HEK293 (cell line): ENCODE results near the gene MTUS2.

Experiments used
- CTCF ChIP-seq: fragments of 450-650 bp; formaldehyde crosslinking; IDR thresholded peaks from 2 replicates; pipeline ENCODE4 v1.5.1; 2016; ENCODE audit warnings: missing biosample characterization, missing genetic modification characterization
- MEIS1 ChIP-seq: sonication (generic); formaldehyde crosslinking; IDR thresholded peaks from 2 replicates; pipeline ENCODE4 v1.8.1; 2022; ENCODE audit warnings: missing genetic modification reagents, mild to moderate bottlenecking, borderline replicate concordance
- PATZ1 ChIP-seq: fragments of 450-650 bp; formaldehyde crosslinking; IDR thresholded peaks from 2 replicates; pipeline ENCODE4 v1.5.1; 2016; ENCODE audit warnings: missing biosample characterization, missing genetic modification characterization
- RBAK ChIP-seq: fragments of 450-650 bp; formaldehyde crosslinking; IDR thresholded peaks from 2 replicates; pipeline ENCODE4 v1.5.1; 2016; ENCODE audit warnings: missing biosample characterization, missing genetic modification characterization
- REST ChIP-seq: fragments of 450-650 bp; formaldehyde crosslinking; IDR thresholded peaks from 2 replicates; pipeline ENCODE4 v1.5.1; 2016; ENCODE audit warnings: missing biosample characterization, missing genetic modification characterization
- ZBTB8A ChIP-seq: fragments of 450-650 bp; formaldehyde crosslinking; IDR thresholded peaks from 2 replicates; pipeline ENCODE4 v1.5.1; 2016; ENCODE audit warnings: missing biosample characterization, missing genetic modification characterization
- ZNF10 ChIP-seq: fragments of 450-650 bp; formaldehyde crosslinking; IDR thresholded peaks from 2 replicates; pipeline ENCODE4 v1.5.1; 2017; ENCODE audit warnings: missing biosample characterization, missing genetic modification characterization
- ZNF221 ChIP-seq: fragments of 450-650 bp; formaldehyde crosslinking; IDR thresholded peaks from 2 replicates; pipeline ENCODE4 v1.5.1; 2017; ENCODE audit warnings: missing biosample characterization, missing genetic modification characterization, borderline replicate concordance
- ZNF223 ChIP-seq: fragments of 450-650 bp; formaldehyde crosslinking; IDR thresholded peaks from 2 replicates; pipeline ENCODE4 v1.5.1; 2016; ENCODE audit warnings: missing biosample characterization, missing genetic modification characterization
- ZNF239 ChIP-seq: fragments of 450-650 bp; formaldehyde crosslinking; IDR thresholded peaks from 2 replicates; pipeline ENCODE4 v1.5.1; 2016; ENCODE audit warnings: missing biosample characterization, missing genetic modification characterization
- ZNF768 ChIP-seq: fragments of 450-650 bp; formaldehyde crosslinking; IDR thresholded peaks from 2 replicates; pipeline ENCODE4 v1.5.1; 2018; ENCODE audit warnings: missing biosample characterization, mild to moderate bottlenecking, missing genetic modification characterization

GRCh38 chr13:29103065-29103800 lies 283.1 kb downstream of the MTUS2 start:
- TF ChIP-seq CTCF (tag by site-specific recombination) (no peak), PATZ1 (tag by site-specific recombination) (no peak), ZNF221 (tag by site-specific recombination) (no peak), ZNF239 (tag by site-specific recombination) (no peak), ZNF10 (tag by site-specific recombination) (no peak), ZNF768 (no peak), RBAK (tag by site-specific recombination) (no peak), MEIS1 (no peak), ZBTB8A (tag by site-specific recombination) (no peak), ZNF223 (tag by site-specific recombination) (no peak), REST (no peak)
